ENCODE results near the gene BMPR1A.
"Not testable (repeated sequence)": the region's sequence is repeated elsewhere in the genome, so short reads cannot be mapped to it uniquely, and the experiment has no call there.

The BMPR1A gene

DNA sequence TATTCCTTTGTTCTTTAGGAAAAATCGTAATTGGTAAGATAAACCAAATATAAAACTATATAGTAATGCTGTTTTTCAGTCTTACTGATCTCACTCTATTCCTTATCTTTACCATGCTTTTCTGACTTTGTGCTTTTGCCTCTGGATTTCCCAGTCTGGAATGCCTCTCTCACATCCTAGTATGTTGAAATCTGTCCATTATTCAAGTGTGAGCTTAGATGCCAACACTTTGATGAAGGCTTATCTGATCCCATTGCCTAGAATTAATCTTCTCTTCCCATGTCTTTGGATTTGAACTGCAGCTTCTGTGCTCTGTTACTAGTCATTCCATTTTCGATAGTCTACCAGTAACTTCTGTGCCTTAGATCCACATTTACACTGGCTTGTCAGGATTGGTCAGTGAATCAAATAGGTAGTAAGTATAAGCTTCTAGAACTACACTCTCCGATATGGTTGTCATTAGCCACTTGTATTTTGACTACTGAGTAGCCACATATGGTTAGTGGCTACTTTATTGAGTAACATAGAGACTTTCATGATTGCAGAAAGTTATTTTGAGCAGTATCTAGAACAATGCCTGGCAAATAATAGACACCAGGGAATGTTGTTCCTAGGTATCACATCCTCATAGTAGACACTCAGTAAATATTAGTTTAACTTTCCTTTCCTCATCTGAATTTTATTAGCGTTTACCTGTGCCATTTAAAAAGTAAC lies 92.9 kb downstream of the BMPR1A start:
- DNase-seq (ENCODE audit: low read depth): no peak

DNA sequence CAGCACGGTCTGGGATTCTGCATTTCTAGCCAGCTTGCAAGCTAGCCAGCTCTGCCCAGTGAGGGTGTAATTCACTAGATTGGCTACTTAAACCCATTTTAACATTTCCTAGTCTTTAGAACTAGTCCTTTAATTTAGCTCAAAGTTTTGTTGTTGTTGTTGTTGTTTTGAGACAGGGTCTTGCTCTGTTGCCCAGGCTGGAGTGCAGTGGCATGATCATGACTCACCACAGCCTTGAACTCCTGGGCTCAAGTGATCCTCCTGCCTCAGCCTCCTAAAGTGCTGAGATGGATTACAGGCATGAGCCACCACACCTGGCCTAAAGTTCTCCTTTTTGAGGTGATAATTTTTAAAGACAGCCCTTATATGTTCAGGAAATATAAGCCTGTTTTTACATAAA lies 94.1 kb downstream of the BMPR1A start:
- DNase-seq (ENCODE audit: low read depth): no peak

DNA sequence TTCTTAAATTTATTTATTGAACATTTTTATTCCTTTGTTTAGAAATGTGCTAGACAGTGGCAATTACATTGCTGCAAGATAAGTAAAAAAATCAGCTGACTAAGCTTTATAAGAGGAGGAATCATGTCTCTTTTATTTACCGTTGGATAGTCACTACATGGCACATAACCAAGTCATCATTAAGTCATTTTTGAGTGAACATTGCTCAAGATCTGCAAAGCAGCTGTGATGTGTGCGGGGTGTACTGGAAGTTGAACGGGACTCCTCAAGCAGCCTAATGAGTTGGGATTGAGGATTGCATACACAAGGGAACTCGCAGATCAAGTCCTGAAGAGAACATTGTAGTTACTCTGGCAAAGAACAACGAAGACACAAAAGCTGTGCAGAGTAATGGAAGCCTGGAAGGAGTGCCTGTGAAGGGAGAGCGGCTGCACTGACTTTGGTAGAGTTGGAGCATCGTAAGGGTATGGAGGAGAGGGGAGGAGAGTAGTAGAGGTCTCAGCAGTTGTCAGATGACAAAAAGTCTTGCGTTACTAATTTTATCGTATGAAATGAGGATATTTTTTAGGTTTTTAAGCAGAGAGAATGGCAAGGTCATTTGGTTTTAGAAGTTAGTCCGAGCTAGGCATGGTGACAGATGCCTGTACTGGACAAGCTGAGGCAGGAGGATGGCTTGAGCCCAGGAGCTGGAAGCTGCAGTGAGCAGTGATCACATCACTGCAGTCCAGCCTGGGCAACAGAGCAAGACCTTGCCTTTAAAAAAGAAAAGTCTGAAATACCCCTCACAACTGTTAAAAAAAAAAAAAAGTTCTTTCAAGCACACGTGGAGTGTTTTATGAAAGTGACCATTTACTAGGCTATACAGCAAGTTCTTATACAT lies 95.1 kb downstream of the BMPR1A start:
- no peak for DNase-seq (ENCODE audit: low read depth)

DNA sequence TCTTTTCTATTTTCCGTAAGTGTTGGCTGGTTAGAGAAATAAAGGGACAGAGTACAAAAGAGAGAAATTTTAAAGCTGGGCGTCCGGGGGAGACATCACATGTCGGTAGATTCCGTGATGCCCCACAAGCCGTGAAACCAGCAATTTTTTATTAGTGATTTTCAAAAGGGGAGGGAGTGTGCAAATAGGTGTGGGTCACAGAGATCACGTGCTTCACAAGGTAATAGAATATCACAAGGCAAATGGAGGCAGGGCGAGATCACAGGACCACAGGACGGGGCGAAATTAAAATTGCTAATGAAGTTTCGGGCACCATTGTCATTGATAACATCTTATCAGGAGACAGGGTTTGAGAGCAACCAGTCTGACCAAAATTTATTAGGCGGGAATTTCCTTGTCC lies 97.2 kb downstream of the BMPR1A start:
- not testable (repeated sequence) for DNase-seq (ENCODE audit: low read depth)

DNA sequence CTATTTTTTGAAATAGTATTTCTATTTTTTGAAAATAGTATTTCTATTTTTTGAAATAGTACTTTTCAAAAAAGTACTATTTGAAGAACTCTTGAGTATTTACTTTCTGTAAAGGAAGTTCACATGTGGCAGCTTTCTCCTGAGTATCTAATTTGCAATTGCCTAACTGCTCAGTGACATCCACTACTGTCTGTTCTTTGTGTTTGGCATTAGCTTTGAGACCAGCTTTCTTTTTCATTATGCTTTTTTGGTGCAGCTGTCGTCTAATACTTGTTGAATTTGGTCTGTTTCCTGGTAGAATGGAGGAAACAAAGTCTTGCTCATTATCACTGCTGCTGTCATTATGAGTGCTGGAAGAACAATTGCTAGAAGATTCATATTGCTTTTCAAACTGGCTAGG lies 99.1 kb downstream of the BMPR1A start:
- no peak for DNase-seq (ENCODE audit: low read depth)

DNA sequence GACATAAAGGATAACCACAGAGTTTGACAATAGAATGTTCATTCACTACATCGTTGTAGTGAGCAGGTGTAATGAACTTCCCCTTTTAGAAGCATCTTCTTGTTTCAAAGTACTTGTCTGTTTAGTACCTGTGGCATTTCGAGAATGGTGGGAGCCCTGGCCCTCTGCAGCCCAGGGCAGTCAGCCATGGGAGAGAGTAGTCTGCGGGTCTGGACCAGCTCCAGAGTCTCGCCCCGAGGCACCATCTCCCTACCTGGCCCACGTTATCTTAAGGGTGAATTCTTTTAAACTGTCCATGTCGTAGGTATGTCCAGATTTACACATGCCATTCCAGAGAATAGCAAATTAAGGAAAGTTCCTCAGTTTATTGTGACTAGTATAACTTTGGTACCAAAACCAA lies 99.7 kb downstream of the BMPR1A start:
- no peak for DNase-seq (ENCODE audit: low read depth)

DNA sequence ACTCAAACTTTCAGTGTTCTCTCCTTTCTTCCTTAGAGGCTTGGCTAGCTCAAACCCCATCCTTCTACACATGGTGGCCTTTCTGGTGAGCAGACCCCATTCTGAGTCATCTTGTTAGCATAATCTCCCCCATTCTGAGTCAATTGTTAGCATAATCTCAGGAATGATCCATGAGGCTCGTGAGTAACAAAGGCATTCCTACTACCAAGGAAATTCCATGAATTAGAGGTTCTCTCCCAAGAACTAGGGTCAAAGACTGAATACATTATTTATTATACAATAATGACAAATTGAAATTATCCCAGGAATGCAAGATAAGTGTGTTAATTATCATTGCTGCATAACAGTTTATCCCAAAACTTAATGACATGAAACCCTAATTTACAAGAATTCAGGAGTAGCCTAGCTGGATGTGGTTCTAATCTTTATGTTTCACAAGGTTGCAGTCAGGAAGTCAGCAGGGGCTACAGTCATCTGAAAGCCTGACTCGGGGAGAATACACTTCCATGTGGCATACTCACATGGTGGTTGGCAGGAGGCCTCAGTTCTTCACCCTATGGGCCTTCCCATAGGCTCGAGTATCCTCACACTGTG lies 100.8 kb downstream of the BMPR1A start:
- DNase-seq (ENCODE audit: low read depth): no peak

DNA sequence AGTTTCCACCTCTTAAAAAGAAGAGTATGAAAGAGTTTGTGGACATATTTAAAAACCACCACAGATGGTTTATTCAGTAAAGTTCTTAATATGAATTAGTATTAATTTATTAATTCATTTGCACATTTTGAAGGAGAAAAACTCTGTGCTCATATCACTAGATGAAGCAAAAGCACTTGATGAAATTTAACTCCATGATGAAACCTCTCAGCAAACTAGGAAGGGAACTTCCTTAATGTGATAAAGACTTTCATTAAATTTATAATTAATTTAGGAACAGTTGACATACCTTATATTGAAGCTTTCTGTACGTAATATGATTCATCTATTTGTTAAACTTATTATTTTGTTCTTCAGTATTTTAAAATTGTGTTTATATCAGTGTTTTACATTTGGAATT lies 101.6 kb downstream of the BMPR1A start:
- no peak for DNase-seq (ENCODE audit: low read depth)

DNA sequence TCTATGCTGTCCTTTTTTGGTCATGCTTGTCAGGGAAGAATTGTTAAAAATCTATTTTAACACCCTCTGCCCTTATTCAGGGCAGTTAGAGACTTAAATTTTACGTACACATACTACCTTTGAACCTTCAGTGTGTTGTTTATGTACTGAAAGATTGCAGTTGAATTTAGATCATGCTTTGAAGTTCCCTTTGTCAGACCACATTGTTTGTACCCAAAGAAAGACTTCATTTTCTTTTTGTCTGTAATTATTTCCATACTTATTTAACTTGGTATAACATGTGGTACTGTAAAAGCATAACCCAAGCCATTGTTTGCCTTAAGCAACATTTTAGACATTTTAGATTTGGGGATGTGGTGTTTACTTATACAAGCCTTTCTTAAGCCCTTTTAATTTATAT lies 104.9 kb downstream of the BMPR1A start:
- DNase-seq (ENCODE audit: low read depth): no peak

DNA sequence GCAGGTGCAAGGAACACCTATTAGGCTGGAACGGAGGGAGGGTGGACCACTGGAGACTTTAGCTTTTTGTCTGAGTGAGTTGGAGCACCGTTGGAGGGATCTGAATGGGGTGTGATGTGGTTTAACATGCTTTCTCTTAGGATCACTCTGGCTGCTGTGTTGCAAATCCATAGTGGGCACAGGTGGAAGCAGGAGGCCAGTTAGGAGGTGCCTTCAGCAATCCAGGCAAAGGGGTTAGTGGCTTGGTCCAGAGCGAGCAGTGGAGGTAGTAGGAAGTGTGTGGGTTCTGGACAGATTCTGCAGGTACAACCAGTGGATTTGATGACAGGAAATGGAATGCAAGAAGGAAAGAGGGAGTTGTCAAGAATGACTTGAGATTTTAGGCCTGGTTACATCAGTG lies 106.0 kb downstream of the BMPR1A start:
- no peak for DNase-seq (ENCODE audit: low read depth)

DNA sequence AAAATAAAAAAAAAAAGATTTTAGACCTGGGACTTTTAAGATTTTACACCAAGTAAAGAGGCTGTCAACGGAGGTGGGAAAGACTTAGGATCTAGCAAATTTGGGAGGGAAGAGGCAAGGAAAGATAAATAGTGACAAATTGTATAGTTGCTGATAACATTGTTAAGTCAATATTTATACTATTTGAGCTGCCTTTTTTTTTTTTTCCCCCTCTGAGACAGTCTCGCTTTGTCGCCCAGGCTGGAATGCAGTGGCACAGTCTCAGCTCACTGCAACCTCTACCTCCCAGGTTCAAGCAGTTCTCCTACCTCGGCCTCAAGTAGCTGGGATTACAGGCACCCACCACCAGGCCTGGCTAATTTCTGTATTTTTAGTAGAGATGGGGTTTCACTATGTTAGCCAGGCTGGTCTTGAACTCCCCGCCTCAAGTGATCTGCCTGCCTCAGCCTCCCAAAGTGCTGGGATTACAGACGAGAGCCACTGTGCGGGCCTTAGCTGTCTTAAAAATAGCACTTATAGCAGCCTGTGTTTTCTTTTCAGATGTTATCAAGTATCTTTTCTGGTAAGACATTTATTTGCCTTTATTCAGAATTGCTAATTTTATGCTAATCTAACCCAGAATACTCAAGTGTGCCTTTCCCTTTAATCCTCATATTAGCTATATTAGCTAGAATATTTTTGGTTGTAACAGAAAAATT lies 106.5 kb downstream of the BMPR1A start:
- no peak for DNase-seq (ENCODE audit: low read depth)

DNA sequence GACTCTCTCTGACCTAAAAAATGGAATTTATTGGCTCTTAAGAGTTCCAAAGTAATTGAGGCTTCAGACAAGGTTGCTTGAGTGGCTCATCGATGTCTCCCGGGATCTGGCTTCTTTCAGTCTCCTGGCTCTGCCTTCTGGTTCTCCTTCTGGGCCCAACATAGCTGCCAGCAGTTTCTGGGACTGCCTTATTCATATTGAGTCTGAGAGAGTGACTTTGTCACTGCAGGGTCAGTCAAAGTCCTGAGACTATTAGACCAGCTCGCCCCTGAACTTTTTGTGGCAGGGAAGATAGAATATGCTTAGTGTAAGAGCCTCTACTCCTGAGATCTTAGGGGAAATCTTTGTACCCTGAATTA lies 107.0 kb downstream of the BMPR1A start:
- no peak for DNase-seq (ENCODE audit: low read depth)

DNA sequence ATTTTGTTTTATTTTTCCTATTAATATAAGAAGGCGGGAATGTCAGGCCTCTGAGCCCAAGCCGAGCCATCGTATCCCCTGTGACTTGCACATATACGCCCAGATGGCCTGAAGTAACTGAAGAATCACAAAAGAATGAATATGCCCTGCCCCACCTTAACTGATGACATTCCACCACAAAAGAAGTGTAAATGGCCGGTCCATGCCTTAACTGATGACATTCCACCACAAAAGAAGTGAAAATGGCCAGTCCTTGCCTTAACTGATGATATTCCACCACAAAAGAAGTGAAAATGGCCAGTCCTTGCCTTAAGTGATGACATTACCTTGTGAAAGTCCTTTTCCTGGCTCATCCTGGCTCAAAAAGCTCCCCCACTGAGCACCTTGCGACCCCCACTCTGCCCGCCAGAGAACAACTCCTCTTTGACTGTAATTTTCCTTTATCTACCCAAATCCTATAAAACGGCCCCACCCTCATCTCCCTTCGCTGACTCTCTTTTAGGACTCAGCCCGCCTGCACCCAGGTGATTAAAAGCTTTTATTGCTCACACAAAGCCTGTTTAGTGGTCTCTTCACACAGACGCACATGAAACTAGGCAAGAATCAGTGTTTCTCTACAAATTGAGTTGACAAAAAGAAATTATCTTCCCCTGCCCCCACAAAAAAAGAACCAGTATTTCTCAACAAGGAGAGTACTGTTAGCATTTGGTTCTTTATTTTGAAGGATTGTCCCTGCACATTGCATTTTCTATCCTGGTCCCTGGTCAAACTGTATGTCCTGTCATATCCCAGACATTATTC lies 108.8 kb downstream of the BMPR1A start:
- DNase-seq (ENCODE audit: low read depth): not testable (repeated sequence)

DNA sequence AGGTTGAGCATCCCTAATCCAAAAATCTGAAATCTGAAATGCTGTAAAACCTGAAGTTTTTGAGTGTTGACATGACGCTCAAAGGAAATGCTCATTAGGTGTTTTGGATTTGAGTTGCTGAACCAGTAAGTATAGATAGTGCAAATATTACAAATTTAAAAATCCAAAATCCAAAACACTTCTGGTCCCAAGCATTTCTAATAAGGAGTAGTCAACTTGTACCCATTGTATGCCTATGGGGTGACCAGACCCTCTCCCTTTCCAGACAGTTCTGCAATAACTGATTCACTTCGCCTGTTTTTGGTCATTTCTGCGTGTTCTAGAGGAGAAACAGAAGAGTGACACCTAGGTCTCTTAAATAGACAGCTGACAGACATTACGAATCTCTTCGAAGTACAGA lies 110.7 kb downstream of the BMPR1A start:
- no peak for DNase-seq (ENCODE audit: low read depth)

DNA sequence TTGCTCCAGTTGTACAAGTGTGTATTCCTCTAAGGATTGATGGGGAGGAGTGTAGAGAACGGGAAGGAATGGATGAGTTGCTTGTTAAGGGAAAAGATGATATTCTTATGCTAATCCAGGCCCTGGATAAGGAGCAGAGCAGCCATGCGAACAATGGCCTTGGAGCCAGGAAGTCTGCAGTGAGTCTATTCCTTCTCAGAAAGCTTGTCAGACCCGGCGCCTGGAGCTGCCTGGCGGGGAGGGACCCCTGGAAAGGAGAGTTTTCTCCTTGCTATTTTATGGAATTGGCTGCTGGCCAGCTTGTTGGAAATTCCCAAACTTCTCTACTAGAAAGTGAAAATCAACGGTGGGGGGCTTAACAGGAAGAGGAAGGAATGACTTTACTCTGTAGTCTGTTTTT lies 111.9 kb downstream of the BMPR1A start:
- DNase-seq (ENCODE audit: low read depth): no peak

DNA sequence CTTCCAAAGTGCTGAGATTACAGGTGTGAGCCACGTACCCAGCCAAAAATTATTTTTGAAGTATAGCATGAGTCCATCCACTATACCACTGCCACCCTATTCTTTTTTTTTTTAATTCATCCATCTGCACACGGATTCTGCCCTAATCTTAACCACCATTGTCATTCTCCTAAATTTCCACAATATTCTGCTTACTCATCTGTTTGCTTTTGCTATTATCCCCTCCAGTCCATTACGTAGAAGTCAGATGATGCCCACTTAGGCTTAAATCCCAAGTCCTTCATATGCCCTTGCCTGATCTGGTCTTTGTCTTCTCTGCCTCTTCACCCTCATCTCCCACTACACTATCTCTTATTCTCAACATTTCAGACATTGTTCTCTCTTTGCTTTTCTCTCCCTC lies 114.3 kb downstream of the BMPR1A start:
- DNase-seq (ENCODE audit: low read depth): no peak

DNA sequence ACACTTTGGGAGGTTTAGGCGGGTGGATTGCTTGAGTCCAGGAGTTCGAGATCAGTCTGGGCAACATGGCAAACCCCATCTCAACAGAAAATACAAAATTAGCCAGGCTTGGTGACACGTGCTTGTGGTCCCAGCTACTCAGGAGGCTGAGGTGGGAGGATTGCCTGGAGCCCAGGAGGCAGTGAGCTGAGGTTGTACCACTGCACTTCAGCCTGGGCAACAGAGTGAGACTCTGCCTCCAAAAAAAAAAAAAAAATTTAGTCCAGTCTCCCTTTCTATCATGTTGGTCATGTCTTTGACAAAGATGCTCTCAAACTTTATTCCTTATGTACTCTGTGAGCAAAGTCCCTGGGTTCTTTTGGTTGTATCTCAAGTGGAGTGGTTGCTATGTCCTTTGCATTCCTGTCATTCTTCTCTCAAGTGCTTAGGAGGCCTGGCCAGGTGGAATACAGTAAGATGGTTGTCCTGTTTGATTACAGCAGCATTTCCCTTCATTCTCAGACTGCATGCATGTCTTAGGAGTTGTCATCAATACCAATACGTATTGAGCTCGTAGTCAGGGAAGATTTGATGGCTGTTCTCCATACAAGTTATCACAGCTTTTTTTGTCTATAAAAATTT lies 115.3 kb downstream of the BMPR1A start:
- DNase-seq (ENCODE audit: low read depth): no peak

DNA sequence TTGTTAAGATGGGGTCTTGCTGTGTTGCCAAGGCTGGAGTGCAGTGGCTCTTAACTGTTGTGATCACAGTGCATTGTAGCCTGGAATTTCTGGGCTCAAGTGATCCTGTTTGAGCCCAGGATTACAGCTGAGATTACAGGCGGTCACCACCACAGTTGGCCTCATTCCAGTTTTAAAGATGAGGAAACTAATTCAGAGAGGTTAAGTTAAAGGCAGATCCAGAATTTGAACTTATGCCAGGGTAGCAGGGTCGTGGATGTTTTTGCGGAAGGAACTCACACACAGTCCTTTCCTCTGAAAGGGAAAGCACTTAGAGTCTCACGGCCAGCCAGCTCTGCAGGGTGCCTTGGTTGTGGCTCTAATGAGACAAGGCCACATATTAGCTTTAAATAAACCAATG lies 116.3 kb downstream of the BMPR1A start:
- DNase-seq (ENCODE audit: low read depth): no peak

DNA sequence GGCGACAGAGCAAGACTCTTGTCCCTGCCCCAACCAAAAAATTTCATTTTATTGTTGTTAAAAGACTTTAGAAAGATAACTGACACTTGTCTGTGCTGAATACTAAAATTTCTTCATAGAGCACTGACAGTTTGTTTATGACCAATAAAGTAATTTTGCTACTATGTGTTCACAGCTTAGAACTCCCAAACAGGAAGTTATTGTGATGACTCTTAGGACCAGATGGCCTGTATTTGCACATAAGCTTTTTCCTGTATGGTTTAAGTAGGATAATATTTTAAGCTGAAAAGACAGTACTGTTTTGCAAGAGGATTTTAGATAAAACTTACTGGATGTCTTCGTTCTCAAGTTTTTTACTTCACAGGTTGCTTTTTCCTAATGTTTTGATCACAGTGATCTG lies 120.3 kb downstream of the BMPR1A start:
- DNase-seq (ENCODE audit: low read depth): no peak

DNA sequence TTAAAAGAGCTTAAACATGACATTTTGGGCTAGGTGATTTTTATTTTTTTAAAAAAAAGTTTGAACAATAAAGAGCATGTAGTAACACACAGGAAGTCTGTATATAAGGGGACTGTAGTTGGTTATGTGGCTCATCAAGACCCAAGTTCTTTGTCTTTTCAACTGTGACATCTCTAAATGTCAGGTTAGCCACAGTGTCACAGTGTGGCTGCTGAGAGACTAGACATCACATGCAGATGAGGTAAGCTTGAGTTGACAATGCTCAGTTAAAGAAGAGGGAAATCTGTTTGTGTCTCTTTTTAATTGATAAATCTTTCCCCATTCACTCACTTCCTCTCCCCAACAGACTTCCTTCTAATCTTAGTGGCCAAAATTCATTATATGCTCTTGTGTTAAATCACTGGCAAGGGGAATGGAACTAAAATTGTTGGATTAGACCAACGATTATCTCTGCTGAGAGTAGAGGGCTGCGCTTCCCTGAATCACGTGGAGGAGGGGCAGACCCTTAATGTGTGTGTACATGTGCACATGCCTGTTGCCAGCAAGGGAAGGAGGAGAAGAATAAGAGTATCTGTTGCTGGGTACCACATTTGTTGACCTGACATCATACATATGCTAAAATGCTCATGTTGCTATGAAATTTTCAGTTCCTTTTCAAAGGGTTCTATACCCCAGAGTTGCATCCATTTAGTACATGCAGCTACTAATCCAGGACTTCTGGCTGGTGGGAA lies 122.7 kb downstream of the BMPR1A start:
- no peak for DNase-seq (ENCODE audit: low read depth)

DNA sequence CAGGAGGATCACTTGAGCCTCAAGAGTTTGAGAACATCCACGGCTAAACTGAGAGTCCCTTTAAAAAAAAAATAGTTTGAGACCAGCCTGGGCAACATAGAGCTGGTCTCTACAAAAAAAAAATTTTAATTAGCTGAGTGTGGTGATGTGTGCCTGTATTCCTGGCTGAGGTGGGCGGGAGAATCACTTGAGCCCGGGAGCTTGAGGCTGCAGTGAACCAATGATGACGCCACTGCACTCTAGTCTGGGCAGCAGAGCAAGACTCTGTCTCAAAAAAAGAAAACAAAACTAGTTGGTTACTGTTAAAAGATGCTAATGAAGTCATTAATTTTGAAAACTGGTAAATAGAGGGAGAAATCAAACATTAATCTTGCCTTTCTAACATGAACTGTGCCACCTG lies 124.6 kb downstream of the BMPR1A start:
- DNase-seq (ENCODE audit: low read depth): no peak
